WTC11 (cell line): ENCODE results near the gene CEP78.

Source experiments
- FOXJ3 ChIP-seq: sonication (generic); formaldehyde crosslinking; IDR thresholded peaks from 2 replicates; pipeline ENCODE4 v1.9.0; 2021; ENCODE audit warnings: missing genetic modification reagents, mild to moderate bottlenecking, borderline replicate concordance
- HMGA2 ChIP-seq: fragments of 250-450 bp; sonication (Bioruptor Pico); IDR thresholded peaks from 2 replicates; pipeline ENCODE4 v1.4.0; 2021; ENCODE audit warnings: mild to moderate bottlenecking, moderate library complexity
- TF ChIP-seq, protein P1 (sequence below): fragments of 200-600 bp; IDR thresholded peaks from 2 replicates; pipeline ENCODE4 v1.8.0; 2022; ENCODE audit warnings: antibody characterized with exemption

DNA sequence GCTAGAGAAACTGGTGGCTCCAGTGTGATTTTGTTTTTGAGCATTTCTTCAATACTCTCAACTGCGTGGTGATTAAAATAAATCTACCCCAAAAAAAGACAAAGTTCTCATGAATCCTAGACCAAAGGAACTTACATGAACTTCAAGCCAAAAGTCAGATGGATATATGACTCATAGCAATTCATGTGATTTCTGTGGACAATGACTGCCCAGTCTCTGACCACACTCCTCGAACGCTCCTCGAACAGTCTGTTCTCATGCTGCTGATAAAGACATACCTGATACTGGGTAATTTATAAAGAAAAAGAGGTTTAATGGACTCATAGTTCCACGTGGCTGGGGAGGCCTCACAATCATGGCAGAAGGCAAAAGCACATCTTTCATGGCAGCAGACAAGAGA lies 46.4 kb upstream of the CEP78 start:
- TF ChIP-seq, protein P1, sequence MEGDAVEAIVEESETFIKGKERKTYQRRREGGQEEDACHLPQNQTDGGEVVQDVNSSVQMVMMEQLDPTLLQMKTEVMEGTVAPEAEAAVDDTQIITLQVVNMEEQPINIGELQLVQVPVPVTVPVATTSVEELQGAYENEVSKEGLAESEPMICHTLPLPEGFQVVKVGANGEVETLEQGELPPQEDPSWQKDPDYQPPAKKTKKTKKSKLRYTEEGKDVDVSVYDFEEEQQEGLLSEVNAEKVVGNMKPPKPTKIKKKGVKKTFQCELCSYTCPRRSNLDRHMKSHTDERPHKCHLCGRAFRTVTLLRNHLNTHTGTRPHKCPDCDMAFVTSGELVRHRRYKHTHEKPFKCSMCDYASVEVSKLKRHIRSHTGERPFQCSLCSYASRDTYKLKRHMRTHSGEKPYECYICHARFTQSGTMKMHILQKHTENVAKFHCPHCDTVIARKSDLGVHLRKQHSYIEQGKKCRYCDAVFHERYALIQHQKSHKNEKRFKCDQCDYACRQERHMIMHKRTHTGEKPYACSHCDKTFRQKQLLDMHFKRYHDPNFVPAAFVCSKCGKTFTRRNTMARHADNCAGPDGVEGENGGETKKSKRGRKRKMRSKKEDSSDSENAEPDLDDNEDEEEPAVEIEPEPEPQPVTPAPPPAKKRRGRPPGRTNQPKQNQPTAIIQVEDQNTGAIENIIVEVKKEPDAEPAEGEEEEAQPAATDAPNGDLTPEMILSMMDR, result no peak
- TF ChIP-seq HMGA2 (CRISPR knock-in tag) (no peak), FOXJ3 (CRISPR knock-in tag) (no peak)
